ENCODE data around the gene NBPF26.
"Not testable (repeated sequence)": the region's sequence is repeated elsewhere in the genome, so short reads cannot be mapped to it uniquely, and the experiment has no call there.

DNA sequence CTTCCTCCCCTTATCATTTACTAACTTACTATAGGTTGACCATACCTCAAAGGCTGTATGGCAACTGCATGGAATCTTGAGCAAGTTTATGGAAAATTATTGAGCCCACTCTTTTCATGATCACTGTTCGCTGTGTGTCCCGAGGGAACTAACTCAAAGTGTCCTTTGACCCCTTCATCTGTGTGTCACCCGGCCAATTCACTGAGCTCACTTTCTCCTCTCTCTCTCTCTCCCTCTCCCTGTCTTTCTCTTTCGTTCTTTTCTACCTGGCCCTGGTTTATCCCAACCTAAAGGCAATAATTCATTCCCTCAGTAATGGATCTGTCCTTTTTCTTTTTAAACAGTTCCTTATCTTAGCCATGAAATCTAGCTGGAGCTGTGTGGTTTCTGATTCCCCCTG is 102.9 kb downstream of the NBPF26 start:
- TF ChIP-seq POLR2A (IDR thresholded peaks at IDR 0.05; ENCODE audit: low read length); GATA1 (IDR thresholded peaks at IDR 0.05; ENCODE audit: low read depth, low read length): not testable (repeated sequence)
